Panc1 (cell line): ENCODE data around the gene AFF3. TPM values are rescaled to one million over a fixed set of nuclear protein-coding genes. Genes with fewer than 3 reads are reported as not detected.

Source experiments
- ATAC-seq: fragments of 200-7000 bp; cut with Tn5 transposase; 2 replicates; pipeline ENCODE4 v1.9.1; 2020; ENCODE audit warnings: mild to moderate bottlenecking, moderate library complexity
- BruUV-seq: library from RNA; stranded (reverse); fragments of 400-500 nt; replicated peaks from 2 replicates; lab custom pipeline; 2021; lab: Mats Ljungman, UMichigan
- CTCF ChIA-PET: fragments of 300-600 bp; sonication (Branson Sonifier 250); formaldehyde crosslinking; loops from one replicate; lab custom pipeline; 2022; ENCODE audit warnings: antibody characterized with exemption; lab: Charles Lee
- POLR2A ChIA-PET: fragments of 300-600 bp; sonication (Branson Sonifier 250); formaldehyde crosslinking; loops from one replicate; lab custom pipeline; 2022; ENCODE audit warnings: antibody characterized with exemption; lab: Charles Lee
- DNase-seq: peaks from one replicate; pipeline ENCODE4 v3.0.0-alpha.2; 2010; ENCODE audit warnings: low read depth, low spot score
- H3K27ac ChIP-seq: 2 replicates; pipeline ENCODE4 v1.5.1; 2011; ENCODE audit warnings: mild to moderate bottlenecking, low read length, inconsistent platforms
- H3K27me3 ChIP-seq: fragments of 200-500 bp; sonication (Bioruptor generic); 2 replicates; pipeline ENCODE4 v1.6.0; 2014; ENCODE audit warnings: low read length, inconsistent platforms; ENCODE audit not compliant: control insufficient read depth, insufficient read depth
- H3K36me3 ChIP-seq: fragments of 200-500 bp; sonication (Bioruptor generic); 2 replicates; pipeline ENCODE4 v1.5.1; 2014; ENCODE audit warnings: inconsistent platforms, mild to moderate bottlenecking, low read length, moderate library complexity; ENCODE audit not compliant: control insufficient read depth, insufficient read depth
- H3K4me1 ChIP-seq: 2 replicates; pipeline ENCODE4 v1.5.1; 2011; ENCODE audit warnings: inconsistent platforms, mild to moderate bottlenecking, low read length, moderate library complexity; ENCODE audit not compliant: control insufficient read depth, insufficient read depth
- H3K4me3 ChIP-seq, 2 experiments: 2 replicates each; pipeline ENCODE4 v1.5.1; 2011 to 2012; ENCODE audit warnings: low read depth in 2 of 2, low read length in 2 of 2, mild to moderate bottlenecking in 2 of 2, inconsistent platforms in 1 of 2, moderate library complexity in 1 of 2
- H3K9me3 ChIP-seq: fragments of 200-500 bp; sonication (Bioruptor generic); 2 replicates; pipeline ENCODE4 v1.5.1; 2014; ENCODE audit warnings: low read depth, mild to moderate bottlenecking, inconsistent platforms, low read length, moderate library complexity; ENCODE audit not compliant: control insufficient read depth, insufficient read depth
- CTCF ChIP-seq: fragments of 450-650 bp; IDR thresholded peaks from 2 replicates; pipeline ENCODE4 v1.5.1; 2017; ENCODE audit warnings: mild to moderate bottlenecking
- POLR2AphosphoS5 ChIP-seq: IDR thresholded peaks from 2 replicates; pipeline ENCODE4 v1.6.1; 2012; ENCODE audit warnings: mild to moderate bottlenecking, low read depth, low read length, moderate library complexity
- REST ChIP-seq, 2 experiments: IDR thresholded peaks; 2 replicates each; pipeline ENCODE4 v1.6.1; 2011 to 2012; ENCODE audit warnings: low read depth in 2 of 2, control low read depth in 1 of 2, low read length in 1 of 2, mild to moderate bottlenecking in 1 of 2, moderate library complexity in 1 of 2; ENCODE audit not compliant: insufficient read depth in 1 of 2
- SIN3A ChIP-seq: IDR thresholded peaks from 2 replicates; pipeline ENCODE4 v1.6.1; 2012; ENCODE audit warnings: low read depth, mild to moderate bottlenecking, low read length, moderate library complexity, borderline replicate concordance; ENCODE audit not compliant: insufficient read depth
- TCF7L2 ChIP-seq: IDR thresholded peaks from 2 replicates; pipeline ENCODE4 v1.6.1; 2011; ENCODE audit warnings: mild to moderate bottlenecking, low read depth, low read length, inconsistent platforms
- in situ Hi-C: cut with HindIII; loops from 2 replicates; pipeline ENCODE4 v1.10.0; 2016; ENCODE audit warnings: low sequenced_read_pairs, low pct_unique_long_range_greater_than_20kb
- intact Hi-C: fragments of 100-400 bp; cut with micrococcal nuclease; formaldehyde crosslinking; loops from one replicate; pipeline ENCODE4 v1.10.0; 2022; ENCODE audit not compliant: unreplicated experiment
- total RNA-seq: library from RNA; stranded (reverse); gene quantifications from one replicate; pipeline ENCODE4 v1.2.1, GENCODE V29; 2021; ENCODE audit not compliant: unreplicated experiment

Gene AFF3
- total RNA-seq, 1 experiment from 2014 or later = 2.2 TPM

DNA sequence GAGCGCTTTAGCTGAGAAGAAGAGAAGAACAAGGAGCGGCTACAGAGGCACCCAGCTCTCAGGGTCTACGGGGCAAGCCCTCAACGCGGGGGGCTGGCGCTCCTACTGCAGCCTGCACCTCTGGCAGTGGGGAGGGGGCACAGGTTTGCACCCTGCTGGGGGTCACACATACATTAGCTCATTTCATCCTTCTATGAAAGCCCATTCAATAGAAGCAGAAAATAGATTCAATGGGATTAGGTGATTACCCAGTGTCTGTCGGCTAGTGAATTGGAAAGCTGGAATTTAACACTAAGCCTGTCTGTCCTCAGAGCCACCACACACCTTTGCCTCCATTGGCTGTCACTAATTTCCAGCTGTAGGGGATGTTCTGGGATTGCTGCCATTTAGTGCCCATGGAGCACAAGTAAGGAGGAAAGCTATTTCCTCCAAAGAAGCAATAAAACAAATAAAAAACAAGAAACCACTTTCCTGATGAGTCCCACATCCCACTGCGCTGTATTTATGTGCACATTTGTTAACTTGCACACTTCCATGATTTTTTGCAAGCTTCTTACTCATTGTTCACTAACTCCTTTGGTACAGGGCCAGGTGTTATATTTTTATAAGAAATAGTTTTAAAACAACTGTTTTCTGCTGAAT is 333.0 kb downstream of the AFF3 start:
- POLR2A ChIA-PET = no interaction called here
- Histone ChIP-seq H3K4me1 (peaks cover 3% of the 10 kb centered on the region; the same call in 1 of the 2 replicates), H3K4me3 (no peak overlapping the region), H3K36me3 (no peaks in the 10 kb centered on the region), H3K27me3 (peaks cover 4% of the 10 kb centered on the region), H3K9me3 (no peaks in the 10 kb centered on the region), H3K27ac (no peak overlapping the region)
- in situ Hi-C loops (no loop called here), intact Hi-C loops (no loop called here)
- BruUV-seq = no TSS peak
- TF ChIP-seq TCF7L2 = no peak
- no peak for TF ChIP-seq SIN3A
- no peak for TF ChIP-seq CTCF
- no peak for TF ChIP-seq REST (IDR thresholded peaks at IDR 0.05; ENCODE audit: insufficient read depth in 1 of 2, low read depth in 2 of 2, low read length in 1 of 2)
- TF ChIP-seq POLR2AphosphoS5 = no peak
- ATAC-seq (no peak), DNase-seq (no peak)
- CTCF ChIA-PET = no interaction called here

DNA sequence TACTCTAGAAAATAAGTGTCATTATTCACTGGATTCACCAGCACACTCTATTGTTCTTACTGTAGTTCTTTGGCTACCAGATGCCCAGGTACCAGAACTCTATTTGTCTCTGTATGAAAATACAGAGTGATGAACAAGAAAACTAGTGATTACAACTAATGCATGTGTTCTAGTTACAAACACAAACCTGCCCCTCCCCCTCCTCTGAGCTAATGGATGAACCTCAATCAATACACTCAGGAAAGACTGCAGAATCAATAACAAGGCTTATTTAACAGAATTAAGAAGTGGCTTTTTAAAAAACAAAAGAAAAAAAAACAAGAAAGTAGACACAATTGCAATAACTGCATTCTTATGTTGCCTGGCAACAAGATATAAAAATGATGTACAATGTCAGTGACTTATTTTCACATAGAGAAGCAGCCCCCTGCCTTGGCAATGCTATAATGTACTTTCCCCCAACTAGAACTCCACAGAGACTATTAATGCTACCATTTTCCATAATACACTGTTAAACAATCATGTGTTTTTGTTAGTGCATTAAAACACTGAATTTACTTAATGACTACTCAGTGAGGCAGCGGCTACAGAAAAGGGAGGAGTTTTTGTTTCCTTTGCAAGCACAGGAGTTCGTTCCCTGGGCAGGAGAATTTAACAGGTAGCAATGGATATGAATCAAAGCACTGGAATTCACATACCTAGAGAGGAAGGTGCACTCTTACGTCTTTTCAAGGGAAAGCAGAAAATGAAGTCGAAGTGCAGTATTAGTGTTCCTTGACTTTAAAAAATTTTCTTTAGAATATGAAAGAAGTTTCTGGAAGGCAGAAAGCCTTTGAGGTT is 333.8 kb downstream of the AFF3 start:
- POLR2A ChIA-PET = no interaction called here
- no peak overlapping the region for H3K4me3 ChIP-seq
- CTCF ChIA-PET = no interaction called here
- ATAC-seq (no peak), DNase-seq (no peak)
- intact Hi-C loops = no loop called here
- no TSS peak for BruUV-seq
- H3K27me3 ChIP-seq = peaks cover 4% of the 10 kb centered on the region
- peaks cover 3% of the 10 kb centered on the region; the same call in 1 of the 2 replicates for H3K4me1 ChIP-seq
- H3K9me3 ChIP-seq = no peaks in the 10 kb centered on the region
- in situ Hi-C loops = no loop called here
- TF ChIP-seq SIN3A (no peak), POLR2AphosphoS5 (no peak), TCF7L2 (no peak), CTCF (no peak), REST (IDR thresholded peaks at IDR 0.05; ENCODE audit: insufficient read depth in 1 of 2, low read depth in 2 of 2, low read length in 1 of 2) (no peak)
- H3K36me3 ChIP-seq = no peaks in the 10 kb centered on the region
- H3K27ac ChIP-seq = no peak overlapping the region
